Measurements from ENCODE around the gene HUS1.

The HUS1 gene

DNA sequence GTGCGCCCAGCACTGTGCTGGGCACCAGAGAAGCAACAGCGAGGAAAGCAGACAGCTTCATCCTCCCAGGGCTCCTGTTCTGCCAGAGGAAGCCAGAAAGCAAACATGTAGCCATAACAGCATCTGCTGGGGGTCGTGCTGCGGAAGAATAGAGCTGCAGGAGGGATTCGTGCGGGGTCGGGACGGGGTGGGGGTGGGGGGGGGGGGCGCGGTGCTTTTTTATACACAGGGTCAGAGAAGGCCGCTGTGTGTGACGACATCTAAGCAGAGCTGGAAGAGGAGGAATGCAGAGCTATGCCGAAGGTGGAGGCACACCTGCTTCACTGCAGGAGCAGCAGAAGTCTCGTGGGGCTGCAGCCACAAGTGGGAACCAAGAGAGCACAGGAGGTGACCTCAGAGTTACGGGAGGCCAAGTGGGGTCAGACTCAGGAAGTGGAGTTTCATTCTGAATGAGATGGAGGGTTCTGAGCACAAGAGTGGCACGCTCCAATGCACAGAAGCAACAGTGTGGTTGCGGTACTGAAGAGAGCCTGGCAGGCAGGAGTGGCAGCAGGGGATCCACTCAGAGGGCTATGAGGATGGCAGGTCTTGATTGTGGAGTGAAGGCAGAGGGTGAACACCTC is 42.2 kb downstream of the HUS1 start:
- no peak for DNase-seq (ENCODE audit: low read depth in 1 of 2, low spot score in 1 of 2)
- H3K4me3 ChIP-seq (replicated peaks; ENCODE audit: insufficient read depth, low read length): no peak overlapping the region

DNA sequence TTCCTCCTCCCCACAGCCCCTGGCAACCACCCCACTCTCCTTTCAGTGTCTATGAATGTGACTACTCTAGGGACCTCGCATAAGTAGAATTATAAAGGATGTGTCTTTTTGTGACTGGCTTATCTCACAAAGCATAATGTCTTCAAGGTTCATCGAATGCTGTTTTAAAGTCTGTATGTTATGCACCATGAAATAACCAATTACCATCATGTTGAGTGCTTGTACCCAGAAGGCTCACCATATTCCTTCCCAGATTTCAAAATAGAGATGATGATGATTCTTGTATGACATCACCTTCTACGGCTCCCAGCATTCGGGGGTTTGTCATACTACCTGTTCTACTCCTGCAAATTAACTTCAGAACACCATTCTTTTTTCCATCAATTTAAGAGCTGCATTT is 43.1 kb downstream of the HUS1 start:
- H3K27ac ChIP-seq (replicated peaks): no peak overlapping the region
- no peak for DNase-seq (ENCODE audit: low read depth in 1 of 2, low spot score in 1 of 2)
- H3K4me3 ChIP-seq (replicated peaks; ENCODE audit: insufficient read depth, low read length): no peak overlapping the region
- H3K27me3 ChIP-seq (ENCODE audit: insufficient read depth, poor library complexity, severe bottlenecking): no peaks in the 10 kb centered on the region
- TF ChIP-seq CTCF (IDR thresholded peaks at IDR 0.05; ENCODE audit: insufficient read depth, low read length): no peak
- TF ChIP-seq GABPA (IDR thresholded peaks at IDR 0.05; ENCODE audit: low read depth): no peak
- TF ChIP-seq, protein P1, sequence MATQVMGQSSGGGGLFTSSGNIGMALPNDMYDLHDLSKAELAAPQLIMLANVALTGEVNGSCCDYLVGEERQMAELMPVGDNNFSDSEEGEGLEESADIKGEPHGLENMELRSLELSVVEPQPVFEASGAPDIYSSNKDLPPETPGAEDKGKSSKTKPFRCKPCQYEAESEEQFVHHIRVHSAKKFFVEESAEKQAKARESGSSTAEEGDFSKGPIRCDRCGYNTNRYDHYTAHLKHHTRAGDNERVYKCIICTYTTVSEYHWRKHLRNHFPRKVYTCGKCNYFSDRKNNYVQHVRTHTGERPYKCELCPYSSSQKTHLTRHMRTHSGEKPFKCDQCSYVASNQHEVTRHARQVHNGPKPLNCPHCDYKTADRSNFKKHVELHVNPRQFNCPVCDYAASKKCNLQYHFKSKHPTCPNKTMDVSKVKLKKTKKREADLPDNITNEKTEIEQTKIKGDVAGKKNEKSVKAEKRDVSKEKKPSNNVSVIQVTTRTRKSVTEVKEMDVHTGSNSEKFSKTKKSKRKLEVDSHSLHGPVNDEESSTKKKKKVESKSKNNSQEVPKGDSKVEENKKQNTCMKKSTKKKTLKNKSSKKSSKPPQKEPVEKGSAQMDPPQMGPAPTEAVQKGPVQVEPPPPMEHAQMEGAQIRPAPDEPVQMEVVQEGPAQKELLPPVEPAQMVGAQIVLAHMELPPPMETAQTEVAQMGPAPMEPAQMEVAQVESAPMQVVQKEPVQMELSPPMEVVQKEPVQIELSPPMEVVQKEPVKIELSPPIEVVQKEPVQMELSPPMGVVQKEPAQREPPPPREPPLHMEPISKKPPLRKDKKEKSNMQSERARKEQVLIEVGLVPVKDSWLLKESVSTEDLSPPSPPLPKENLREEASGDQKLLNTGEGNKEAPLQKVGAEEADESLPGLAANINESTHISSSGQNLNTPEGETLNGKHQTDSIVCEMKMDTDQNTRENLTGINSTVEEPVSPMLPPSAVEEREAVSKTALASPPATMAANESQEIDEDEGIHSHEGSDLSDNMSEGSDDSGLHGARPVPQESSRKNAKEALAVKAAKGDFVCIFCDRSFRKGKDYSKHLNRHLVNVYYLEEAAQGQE (IDR thresholded peaks at IDR 0.05; ENCODE audit: insufficient replicate concordance, low read depth): no peak
- TF ChIP-seq SPI1 (IDR thresholded peaks at IDR 0.05; ENCODE audit: borderline replicate concordance, low read depth): no peak
- no peak for TF ChIP-seq POLR2AphosphoS5 (IDR thresholded peaks at IDR 0.05; ENCODE audit: low read depth)

More for the DNA sequence above, 42.2 kb downstream of the HUS1 start:
- TF ChIP-seq POLR2AphosphoS5 (IDR thresholded peaks at IDR 0.05; ENCODE audit: low read depth) (no peak), GABPA (IDR thresholded peaks at IDR 0.05; ENCODE audit: low read depth) (no peak), SPI1 (IDR thresholded peaks at IDR 0.05; ENCODE audit: borderline replicate concordance, low read depth) (no peak), CTCF (IDR thresholded peaks at IDR 0.05; ENCODE audit: insufficient read depth, low read length) (no peak)
- TF ChIP-seq, protein P1 (IDR thresholded peaks at IDR 0.05; ENCODE audit: insufficient replicate concordance, low read depth): no peak
- no peak overlapping the region for H3K27ac ChIP-seq (replicated peaks)
- no peaks in the 10 kb centered on the region for H3K27me3 ChIP-seq (ENCODE audit: insufficient read depth, poor library complexity, severe bottlenecking)

DNA sequence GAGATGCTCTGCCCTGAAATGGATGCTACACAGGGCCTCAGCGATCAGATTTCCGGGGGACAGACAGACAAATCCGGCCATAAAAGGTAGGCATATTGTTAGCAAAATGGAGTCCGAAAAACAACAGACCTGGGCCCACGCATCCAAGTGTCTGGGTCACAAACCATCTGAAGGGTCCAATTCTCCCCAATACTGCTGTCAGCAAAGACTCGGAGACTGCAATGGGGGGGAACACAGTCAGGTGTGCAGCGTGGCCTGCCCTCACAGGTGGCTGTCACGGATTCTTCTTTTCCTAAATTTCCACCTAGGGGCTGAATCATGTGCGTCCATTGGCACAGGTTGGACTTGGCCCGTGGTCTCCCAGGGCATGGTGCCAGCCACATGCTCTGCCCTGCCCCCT is 44.1 kb downstream of the HUS1 start:
- Histone ChIP-seq H3K27ac (replicated peaks) (no peak overlapping the region), H3K27me3 (ENCODE audit: insufficient read depth, poor library complexity, severe bottlenecking) (no peaks in the 10 kb centered on the region), H3K4me3 (replicated peaks; ENCODE audit: insufficient read depth, low read length) (no peak overlapping the region)
- no peak for DNase-seq (ENCODE audit: low read depth in 1 of 2, low spot score in 1 of 2)
- TF ChIP-seq, protein P1 (IDR thresholded peaks at IDR 0.05; ENCODE audit: insufficient replicate concordance, low read depth): no peak
- TF ChIP-seq GABPA (IDR thresholded peaks at IDR 0.05; ENCODE audit: low read depth) (no peak), POLR2AphosphoS5 (IDR thresholded peaks at IDR 0.05; ENCODE audit: low read depth) (no peak), CTCF (IDR thresholded peaks at IDR 0.05; ENCODE audit: insufficient read depth, low read length) (no peak), SPI1 (IDR thresholded peaks at IDR 0.05; ENCODE audit: borderline replicate concordance, low read depth) (no peak)

Measured in HL-60 (cell line).